Activated CD4-positive, alpha-beta T cell treated with anti-CD3 and anti-CD28 coated beads, Interleukin-2, Interleukin-6, amounts not matched to agents 100 ng/mL and 50 ng/mL, durations not matched to agents 16 hours and 8 hours (primary cell): Measurements from ENCODE around the gene SLC24A3.

Source experiments
- DNase-seq: peaks from one replicate; pipeline ENCODE4 v3.0.0-alpha.2; 2020

SLC24A3 gene

DNA sequence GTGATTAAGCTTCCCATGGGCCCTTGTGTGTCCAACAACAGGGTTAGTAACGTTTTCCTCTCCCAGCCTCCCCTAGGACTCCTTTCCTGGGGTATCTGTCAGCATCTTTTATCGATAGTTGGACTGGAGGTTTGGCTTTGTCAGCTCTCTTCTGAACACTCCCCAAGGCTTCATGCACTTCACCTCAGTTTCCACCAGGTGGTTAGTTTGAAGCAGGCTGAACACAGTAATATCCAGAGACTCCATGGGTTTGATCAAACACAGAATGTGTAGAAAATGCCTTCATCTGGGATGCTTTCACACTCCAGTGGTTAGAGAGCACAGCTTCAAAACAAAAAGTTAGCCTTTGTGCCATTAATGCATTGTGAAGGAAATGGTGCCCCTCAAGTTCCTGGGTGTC lies 139.1 kb downstream of the SLC24A3 start:
- no peak for DNase-seq

DNA sequence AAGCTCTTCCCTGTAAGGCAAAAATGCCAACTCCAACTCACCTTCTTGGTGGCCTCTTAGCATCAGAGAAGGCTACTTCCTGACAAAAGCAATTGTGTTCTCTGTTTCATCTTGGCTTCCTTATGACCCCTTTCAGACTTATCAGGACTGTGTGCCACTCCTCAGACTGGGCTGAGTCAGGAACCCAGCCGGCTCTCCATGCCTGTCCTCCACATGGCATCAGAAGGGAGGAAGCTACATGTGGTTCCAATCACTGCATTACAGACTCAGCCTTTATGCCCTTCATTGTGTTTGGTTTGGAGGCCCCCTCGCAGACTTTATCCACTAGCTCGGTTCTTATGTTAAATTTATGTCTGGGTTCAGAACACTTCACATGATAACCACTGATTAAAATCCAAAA lies 142.5 kb downstream of the SLC24A3 start:
- no peak for DNase-seq

DNA sequence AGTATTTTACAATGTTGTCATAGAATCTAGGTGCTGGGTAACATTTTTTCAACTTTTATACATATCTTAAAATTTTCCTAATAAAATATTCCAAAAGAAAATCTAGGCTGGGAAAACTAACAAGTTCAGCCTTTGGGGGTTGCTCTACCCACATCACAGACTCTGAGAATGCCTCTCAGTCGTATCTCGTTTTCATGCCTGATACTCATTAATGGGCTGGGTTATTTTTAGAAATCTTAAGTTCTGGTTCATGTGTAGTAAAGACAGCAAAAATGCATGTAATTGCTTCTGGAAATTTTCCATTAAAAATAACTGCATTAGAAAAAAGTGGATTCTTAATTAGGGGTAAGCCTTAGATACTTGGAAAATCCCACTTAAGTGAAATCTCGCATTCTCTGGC lies 149.3 kb downstream of the SLC24A3 start:
- DNase-seq = no peak

DNA sequence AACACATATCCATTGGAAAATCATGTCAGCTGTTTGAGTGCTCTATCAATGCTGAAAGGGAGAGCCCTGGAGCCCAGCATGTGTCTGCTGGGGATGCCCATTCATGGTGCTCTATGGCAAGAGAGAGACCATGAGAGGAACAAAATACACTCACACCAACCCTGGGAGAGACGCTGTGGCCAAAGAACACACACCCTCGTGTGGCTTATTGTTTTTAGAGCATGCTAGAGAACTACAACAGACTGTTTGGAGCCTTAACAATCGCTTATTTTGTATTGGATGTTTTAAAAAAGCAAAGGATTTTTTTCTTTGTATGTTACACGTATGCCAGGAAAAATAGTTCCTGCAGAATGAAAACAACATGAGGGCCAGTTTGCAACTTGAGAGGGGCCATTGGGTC lies 151.0 kb downstream of the SLC24A3 start:
- no peak for DNase-seq

DNA sequence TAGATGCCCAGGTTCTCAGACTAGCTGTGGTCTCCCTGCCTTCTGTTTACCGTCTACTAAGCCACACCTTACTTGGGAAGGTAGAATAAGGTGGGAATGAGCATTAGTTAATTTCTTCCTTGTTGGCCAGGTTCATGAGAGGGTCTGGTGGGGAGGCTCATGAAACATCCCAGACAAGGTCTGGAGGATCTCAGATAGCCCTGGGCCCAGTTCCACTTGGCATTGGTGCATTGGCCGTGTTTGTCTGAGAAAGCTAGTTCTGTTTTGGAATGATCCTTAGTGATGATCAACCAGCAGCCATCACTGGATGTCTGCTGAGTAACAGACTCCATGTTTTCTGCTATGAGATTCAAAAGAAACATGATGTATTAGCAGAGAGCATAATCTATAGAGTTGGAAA lies 155.1 kb downstream of the SLC24A3 start:
- no peak for DNase-seq

DNA sequence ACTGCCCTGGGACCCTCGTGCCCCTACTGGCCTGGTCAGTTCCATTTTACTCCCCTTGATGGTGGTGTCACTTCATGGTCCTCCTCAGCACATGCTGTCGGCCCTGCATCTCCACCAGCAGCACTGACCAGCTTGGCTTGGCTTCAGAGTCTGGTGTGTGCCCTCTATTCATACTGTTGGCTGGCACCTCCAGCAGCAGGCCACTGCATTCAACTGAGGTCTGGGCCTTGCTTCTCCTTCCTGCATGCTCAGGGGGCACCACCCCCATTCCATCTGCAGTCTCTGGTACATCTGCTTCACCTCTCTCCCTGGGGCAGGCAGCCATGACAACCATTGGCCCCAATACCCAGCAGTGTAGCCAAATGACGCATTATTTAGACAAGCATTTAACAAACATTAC lies 155.9 kb downstream of the SLC24A3 start:
- DNase-seq = no peak

DNA sequence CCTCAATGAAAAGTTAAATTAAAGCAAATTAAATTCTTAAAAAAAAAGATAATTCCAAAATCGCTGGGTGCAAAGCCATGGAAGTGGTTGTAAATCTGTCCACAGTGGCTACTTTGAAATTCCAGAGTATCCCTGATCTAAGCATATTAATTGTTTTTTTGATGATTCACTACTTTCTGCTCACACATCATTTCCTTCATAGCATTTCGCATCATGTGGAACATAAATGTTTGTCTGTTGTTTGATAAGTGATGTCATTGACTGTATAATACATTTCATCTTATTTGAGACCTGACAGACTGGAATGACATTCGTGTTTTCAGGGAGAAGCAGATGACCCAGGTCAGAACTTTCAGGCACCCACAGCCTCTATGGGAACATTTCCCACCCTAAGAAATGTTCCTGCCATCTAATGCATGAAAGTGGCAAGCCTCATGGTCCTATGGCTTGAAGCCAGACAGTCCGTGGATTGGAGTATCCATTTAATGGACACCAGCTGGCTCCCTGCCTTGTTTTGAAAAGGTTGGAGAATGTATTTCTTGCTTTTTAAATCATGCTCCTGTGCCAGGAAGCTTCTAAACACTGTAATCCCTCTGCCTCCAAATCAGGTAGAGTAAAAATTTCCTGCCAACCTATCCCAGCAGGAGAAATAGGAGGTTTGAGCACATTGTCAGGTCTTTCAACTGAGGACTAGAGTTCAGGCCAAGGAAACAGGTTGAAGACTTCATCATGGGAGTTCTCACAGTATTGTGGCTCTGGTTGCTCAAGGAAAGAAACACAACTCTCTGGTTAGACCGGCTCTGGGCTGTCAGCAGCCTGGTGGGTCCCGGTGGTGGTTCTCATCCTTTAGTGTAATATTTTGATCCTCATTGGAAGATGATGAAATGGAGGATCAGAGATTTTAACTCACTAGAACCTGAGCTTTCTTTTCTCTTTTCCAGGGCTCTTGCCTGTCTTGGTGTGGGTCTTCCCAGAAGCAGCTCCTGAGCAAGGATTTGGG lies 157.9 kb downstream of the SLC24A3 start:
- no peak for DNase-seq

DNA sequence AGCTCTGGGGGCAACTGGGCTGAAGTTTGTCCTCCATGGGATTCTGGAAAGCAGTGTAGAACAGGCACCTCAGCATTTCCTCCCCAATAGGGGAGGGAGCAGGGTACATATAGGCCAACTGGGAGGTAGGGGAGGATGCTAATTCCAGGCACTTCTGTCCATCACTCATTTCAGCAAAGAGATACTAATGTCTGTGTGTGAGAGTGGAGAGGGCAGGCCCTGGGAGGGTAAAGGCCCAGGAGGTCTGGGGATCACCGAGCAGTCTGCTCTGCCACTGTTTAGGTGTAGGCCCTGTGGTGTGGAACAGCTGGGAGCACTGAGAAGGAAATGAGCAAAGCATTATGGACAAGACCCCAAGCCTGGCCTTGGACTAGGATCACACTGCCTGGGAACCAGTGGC lies 158.7 kb downstream of the SLC24A3 start:
- no peak for DNase-seq

DNA sequence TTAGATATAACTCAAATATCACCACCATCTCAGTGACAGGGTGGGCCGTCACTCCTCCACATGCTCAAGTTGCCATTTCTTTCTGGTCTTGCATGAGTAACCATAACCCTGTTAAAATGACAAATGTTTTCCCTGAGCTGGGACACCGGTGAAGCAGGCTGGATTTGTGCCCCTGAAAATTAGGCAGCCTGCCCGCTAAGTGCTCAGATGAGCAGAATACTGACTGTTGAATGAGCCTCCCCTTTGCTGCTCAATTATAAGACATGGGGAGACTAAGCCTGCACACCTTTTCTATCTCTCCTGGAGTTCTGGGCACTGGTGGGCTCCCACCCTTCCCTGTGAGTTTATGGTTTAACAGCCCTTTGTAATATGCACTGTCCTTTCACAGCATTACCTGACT lies 161.8 kb downstream of the SLC24A3 start:
- DNase-seq = no peak

DNA sequence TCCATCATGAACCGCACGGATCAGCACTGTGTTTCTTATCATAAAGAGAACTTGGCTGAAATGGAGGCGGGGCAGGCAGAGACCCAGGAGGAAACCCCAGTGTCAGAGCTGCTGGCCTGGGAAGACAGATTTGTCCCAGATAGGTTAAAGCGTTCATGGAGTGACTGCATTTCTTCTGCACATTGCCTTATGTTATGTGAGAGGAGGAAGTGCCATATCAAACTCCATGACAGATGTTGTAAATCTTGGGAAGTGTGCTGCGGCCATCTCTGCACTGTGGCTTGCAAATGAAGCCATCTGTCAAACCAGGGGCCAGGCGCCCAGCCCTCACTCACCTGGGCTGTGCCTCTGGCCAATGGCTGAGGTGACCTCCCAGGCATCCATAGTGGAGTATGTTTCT lies 163.0 kb downstream of the SLC24A3 start:
- no peak for DNase-seq

DNA sequence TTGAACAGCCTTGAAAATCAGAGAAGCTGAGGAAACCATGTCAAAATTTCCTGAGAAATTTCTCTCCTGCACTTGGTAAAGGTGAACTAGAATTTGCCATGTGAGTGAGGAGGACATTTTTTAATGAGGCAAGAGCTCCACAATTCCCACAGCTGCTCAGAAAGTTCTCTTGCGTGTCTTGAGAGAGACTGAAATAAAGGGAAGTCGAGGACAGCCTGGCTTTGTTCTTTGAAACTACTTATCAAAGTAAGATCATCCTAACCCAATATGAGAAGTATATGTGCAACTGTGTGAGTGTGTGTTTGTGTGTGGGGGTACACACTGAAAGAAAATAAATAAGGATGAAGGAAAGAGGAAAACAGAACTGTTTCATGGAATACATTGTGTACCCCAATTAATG lies 163.4 kb downstream of the SLC24A3 start:
- no peak for DNase-seq

DNA sequence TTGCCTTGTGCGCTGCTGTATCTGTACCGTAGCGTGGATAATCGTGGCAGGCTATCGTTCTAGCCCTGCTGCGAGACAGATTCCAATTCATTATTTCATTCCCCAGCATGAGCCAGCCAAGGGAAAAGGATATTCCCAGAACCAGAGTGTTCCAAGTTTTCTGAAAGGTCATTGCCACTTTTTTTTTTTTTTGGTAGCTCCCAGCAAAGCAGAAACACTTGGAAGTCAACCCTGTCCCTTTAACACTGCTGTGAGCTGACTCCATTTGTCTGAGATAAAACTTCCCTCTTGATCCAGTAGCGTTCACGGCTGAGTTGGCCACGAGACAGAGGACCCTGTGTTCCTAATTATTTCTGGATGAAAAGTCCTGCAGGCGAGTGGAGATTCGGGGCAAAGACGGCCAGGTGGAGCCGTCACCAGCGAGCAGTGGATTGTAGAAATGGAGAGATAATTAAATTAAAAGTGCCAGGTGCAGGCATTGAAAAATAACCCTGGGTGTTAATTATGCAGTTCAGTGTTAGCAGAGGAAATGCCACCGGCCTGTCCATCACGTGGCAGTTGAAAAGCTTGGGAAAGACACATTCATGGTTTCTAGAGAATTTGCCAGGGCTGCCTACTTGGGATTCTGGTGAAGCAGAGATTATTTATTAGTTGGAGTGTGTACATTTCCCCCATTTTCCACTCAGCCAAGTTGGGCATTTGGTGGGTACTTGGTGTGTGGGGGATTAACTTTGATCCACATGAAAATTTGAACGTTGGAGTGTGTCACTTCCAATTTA lies 164.2 kb downstream of the SLC24A3 start:
- no peak for DNase-seq

DNA sequence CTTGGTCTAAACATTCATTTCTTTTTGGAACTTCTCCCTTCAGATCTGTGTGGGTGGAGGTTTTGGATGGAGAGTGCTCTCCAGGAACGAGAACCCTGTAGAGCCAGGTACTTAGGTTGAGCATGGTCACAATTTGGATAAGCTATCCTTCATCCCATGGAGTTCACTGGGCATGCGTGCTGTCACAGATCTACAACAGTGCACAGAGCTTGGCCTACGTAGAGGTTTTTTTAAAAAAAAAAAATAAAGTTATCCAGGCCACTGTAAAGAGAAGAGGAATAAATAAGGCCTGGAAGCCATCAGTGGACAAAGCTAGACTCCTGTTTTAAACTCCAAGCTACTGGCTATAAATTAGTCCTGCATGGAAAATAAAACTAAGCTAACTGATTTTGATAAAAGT lies 165.6 kb downstream of the SLC24A3 start:
- DNase-seq = no peak

DNA sequence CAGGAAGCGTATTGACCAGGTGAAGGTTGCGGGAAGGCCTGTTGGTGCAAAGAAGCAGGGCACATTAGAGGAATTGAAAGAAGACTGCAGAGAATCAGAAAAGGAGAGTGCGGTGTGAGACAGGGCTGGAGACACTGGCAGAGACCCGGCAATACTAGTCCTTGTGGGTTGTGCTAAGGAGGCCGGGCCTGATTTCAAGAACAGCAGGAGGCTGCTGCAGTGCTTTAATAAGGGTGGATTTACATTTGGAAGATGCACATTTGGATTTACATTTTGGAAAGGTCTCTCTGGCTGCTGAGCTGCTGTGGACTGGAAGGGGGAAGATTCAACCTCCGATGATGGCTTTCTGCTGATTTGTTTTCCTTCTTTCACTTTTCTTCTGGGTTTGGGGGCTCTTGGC lies 167.8 kb downstream of the SLC24A3 start:
- no peak for DNase-seq

DNA sequence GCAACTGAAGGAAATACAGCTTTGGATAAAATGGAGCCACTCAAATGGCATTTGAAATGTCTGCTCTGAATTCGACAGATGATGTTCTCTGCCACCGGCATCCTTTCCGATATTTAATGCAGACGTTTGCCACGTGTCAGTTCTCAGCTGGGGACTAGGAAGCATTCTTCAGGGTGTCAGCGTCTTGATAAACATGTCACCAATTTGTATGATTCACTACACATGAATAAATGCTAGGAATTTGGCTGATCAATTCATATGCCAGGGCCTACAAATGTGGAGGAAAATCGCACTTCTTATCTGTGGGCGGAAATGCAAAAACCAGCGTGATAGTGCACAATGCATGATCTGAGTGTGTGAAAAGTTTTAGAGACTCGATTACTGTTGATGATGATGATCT lies 169.5 kb downstream of the SLC24A3 start:
- DNase-seq = no peak

DNA sequence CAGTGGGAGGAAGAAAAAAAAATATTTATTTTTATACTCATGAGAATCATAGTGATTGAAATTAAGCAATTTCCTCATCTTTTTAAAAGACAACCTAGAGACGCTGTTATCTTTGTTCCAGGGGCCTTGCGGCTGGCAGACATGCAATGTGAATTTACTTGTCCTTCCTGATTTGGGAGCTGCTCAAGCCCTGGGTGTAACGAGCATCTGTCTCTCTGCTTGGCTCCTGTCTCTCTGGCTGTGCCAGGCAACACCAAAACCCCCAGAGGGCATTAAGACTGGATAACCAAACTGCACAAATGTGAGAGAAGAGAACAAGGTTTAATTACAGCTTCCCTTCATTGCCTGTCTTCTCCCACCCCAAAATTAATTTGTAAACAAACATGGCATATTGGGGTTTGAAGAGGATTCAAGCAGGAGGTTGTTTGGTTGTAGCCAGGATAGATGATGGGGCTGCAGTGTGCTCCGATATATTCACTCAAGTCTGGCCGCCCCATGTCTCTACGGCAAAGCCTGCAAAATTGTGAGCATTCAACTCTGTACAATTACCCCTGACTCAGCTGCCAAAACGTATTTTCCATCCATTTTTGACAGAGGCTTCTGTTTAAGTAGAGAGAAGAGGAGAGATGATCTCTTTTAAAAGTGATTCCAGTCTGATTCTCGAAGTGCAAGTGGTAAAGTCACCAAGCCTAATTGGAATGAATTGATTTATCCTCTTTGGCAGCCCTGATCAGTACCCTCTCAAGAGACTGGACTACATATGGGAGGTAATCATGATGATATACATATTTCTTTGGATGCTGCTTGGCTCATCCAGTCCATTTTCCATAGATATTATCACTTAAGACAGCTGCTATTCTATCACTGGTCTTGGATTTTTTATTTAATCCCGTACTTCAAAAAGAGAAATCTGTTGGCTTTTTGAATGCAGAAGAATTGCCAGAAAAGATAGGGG lies 170.2 kb downstream of the SLC24A3 start:
- DNase-seq = no peak

DNA sequence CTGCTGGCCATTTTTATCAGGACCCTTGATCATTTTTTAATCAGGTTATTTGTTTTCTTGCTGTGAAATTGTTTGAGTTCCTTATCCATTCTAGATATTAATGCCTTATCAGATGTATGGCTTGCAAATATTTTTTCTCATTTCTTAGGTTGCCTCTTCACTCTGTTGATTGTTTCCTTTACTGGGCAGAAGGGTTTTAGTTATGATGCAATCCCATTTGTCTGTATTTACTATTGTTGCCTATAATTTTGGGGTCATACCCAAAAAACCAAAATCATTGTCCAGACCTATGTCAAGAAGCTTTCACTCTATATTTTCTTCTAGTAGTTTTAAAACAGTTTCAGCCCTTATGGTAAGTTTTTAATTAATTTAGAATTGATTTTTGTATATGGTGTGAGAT lies 172.5 kb downstream of the SLC24A3 start:
- DNase-seq = no peak

DNA sequence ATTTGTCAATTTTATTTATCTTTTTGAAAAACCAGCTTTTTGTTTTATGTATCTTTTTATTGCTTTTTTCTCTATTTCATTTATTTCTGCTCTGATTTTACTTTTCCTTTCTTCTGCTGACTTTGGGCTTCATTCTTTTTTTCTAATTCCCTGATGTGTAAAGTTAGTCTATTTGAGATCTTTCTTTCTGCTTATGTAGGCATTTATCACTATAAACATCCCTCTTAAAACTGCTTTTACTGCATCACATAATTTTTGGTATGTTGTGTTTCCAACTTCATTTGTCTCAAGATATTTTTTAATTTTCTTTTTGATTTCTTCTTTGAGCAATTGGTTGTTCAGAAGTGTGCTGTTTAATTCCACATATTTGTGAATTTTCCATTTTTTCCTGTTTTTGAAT lies 174.8 kb downstream of the SLC24A3 start:
- DNase-seq = no peak

DNA sequence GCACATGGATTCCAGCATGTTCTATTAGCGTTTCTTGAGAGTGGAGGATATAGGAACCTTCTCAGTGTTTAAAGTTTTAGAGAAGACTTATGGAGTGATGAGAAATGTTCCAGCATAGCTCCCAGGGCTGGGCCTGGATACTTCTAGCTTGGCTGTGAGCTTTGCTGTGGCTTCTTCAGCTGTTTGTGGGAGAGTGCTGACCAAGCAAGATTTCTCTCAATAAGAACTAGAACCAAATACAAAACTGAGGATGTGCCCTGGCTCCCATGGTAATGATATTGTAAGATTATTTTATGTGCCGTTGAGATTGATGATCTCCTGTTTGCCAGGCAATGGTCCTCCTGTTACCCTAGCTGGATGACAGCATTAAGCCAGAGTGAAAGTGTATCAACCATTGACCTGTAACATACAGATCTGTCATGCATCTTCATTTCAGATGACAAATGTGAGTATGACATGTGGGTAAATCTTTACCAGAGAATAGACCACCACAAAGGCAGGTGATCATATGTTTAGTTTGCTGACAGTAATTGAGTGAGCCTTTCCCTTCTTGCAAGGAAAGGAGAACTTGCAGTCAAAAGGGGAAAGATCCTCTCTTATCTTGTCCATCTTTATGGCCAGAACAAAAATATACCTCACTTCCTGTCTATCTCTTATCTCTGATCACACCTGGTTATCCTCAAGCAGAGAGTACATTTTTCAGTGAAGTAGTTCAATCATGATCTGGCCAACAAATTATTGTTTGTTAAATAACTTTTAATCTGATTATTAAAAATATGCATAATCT lies 180.1 kb downstream of the SLC24A3 start:
- no peak for DNase-seq

DNA sequence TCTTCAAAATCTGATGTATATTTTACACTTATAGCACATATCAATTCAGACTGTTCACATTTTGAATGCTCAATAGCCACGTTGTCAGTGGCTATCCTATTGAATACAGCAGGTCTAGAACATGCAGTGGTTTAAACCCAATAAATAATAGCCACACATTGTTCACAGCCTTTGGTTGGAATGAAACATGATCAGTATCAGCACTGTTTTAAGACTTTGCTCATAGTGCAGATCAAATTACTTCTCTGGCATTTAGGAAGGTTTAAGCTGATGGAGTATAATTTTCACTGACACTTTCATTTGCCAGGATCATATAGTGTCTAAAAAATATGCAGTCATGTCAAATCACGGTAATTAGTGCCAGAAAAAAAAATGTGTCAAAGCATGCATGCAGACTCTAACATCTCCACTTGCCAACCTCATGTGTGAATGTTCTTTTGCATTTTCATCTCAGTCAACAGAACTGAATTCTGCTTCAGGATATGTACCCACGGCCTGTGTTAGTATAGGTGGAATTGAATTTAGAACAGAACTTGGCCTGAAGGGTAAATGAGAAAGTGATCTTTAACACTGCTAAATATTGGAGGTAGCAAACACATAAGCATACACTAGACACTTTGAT lies 184.1 kb downstream of the SLC24A3 start:
- DNase-seq = no peak

DNA sequence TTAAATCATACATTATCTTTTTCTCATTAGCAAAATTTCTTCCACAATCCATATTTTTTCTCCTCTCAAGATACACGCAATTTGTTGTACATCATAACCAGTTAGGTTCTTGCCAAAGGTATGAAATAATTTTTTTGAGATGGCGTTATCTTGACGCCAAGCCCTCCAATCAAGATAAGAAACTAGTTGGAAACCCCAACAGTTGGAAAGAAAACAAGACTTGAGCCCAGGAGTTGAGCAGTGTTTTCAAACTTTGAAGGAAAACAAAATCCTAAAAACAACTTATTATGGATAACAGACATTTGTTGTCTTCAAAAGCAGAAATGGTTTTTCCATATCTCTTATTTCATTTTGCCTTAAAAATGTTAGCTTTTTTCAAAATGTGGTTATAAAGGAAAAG lies 184.8 kb downstream of the SLC24A3 start:
- DNase-seq = no peak

DNA sequence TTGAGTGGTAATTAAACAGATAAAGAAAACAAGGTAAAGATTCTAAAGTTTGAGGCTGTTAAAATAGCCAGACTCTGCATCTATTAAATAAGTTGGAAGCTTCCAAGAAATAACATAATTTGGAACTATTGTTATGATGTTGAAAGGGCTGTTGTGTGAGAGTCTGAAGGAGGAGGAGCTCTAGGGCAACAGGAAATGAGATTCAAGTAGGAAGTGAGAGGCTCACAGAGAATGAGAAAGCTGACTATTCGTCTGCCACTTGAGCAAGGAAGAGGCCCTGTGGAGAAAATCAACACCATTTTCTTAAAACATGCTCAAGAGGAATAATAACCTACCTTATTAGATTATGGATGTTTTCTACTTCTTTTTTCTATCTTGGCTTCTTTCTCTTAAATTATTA lies 185.2 kb downstream of the SLC24A3 start:
- peak; percentile 4 for DNase-seq
